ENCODE results near the gene LPXN.
A peak's percentile ranks its signal among the peaks of the same experiment; 100 is the strongest.

Gene LPXN

DNA sequence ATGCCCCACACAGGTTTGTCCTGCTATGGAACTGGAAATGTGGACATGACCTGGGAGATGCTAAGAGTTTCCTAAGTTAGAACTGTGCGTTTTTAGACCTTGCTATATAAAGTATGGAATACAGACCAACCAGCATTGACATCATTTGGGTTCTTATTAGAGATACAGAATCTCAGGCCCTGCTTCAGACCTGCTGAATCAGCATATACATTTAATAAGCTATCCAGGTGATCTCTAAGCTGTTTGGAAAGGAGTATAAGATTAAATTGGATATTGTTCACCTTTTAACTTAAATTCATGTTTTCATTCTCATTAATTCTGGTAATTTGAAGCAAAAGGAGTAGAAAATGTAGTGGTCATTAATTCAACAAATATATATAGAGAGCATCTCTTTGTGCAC lies 39.9 kb upstream of the LPXN start:
- Histone ChIP-seq H3K27ac (ENCODE audit: insufficient read depth in 1 of 2, low read depth in 1 of 2, low read length in 2 of 2, poor library complexity in 1 of 2, severe bottlenecking in 2 of 2) (no peak overlapping the region), H3K36me3 (ENCODE audit: control insufficient read depth in 4 of 4, insufficient read depth in 4 of 4, low read length in 3 of 4) (peaks cover 44 to 96% (median 76%) of the 10 kb centered on the region in 4 experiments), H3K4me1 (ENCODE audit: control extremely low read depth in 1 of 4, control insufficient read depth in 4 of 4, insufficient read depth in 4 of 4, low read length in 3 of 4) (no peaks in the 10 kb centered on the region), H3K4me3 (ENCODE audit: control insufficient read depth in 1 of 7, extremely low read depth in 1 of 7, insufficient read depth in 4 of 7, low read depth in 2 of 7, low read length in 6 of 7) (no peak overlapping the region), H3K27me3 (replicated peaks in 2 of 5; ENCODE audit: control insufficient read depth in 4 of 5, insufficient read depth in 5 of 5, low read length in 4 of 5) (no peaks in the 10 kb centered on the region), H3K9me3 (ENCODE audit: control extremely low read depth in 1 of 5, control insufficient read depth in 4 of 5, insufficient read depth in 2 of 5, low read depth in 1 of 5, low read length in 4 of 5) (no peaks in the 10 kb centered on the region)
- no peak for DNase-seq
- ChIA-PET POLR2A (no interaction called here), CTCF (no interaction called here)
- 100% methylated on average over 1 of the region's 1 CpG for WGBS (ENCODE audit: insufficient coverage)

DNA sequence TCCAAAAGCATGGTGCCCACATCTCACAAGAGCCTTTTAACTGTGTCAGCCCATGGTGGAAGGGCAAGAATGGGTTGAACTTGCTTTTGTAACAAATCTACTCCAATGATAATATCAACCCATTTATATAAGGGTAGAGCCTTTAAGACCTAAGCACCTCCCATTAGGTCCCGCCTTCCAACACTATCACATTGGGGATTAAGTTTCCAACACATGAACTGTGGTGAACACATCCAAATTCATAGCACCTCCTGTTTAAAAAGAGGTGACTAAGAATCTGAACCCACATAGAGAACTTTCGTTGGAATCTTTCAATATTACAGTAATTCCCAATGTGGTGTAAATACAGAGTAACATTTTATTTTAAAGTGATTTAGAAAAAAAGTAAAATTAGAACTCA lies 37.6 kb upstream of the LPXN start:
- Histone ChIP-seq H3K9me3 (ENCODE audit: control extremely low read depth in 1 of 5, control insufficient read depth in 4 of 5, insufficient read depth in 2 of 5, low read depth in 1 of 5, low read length in 4 of 5) (no peaks in the 10 kb centered on the region), H3K4me1 (ENCODE audit: control extremely low read depth in 1 of 4, control insufficient read depth in 4 of 4, insufficient read depth in 4 of 4, low read length in 3 of 4) (no peaks in the 10 kb centered on the region), H3K4me3 (ENCODE audit: control insufficient read depth in 1 of 7, extremely low read depth in 1 of 7, insufficient read depth in 4 of 7, low read depth in 2 of 7, low read length in 6 of 7) (no peak overlapping the region), H3K36me3 (ENCODE audit: control insufficient read depth in 4 of 4, insufficient read depth in 4 of 4, low read length in 3 of 4) (peaks cover 40 to 82% (median 64%) of the 10 kb centered on the region in 4 experiments), H3K27me3 (replicated peaks in 2 of 5; ENCODE audit: control insufficient read depth in 4 of 5, insufficient read depth in 5 of 5, low read length in 4 of 5) (no peaks in the 10 kb centered on the region), H3K27ac (ENCODE audit: insufficient read depth in 1 of 2, low read depth in 1 of 2, low read length in 2 of 2, poor library complexity in 1 of 2, severe bottlenecking in 2 of 2) (no peak overlapping the region)
- ChIA-PET POLR2A (no interaction called here), CTCF (interaction anchor here (0.7 to 4.1 kb wide), 3 partner anchors 16 to 45 kb away, joined by 3 to 19 read pairs (median 3); no protein-coding TSS in a partner anchor)
- no peak for DNase-seq
- 100% methylated on average over 1 of the region's 2 CpGs for WGBS (ENCODE audit: insufficient coverage)

DNA sequence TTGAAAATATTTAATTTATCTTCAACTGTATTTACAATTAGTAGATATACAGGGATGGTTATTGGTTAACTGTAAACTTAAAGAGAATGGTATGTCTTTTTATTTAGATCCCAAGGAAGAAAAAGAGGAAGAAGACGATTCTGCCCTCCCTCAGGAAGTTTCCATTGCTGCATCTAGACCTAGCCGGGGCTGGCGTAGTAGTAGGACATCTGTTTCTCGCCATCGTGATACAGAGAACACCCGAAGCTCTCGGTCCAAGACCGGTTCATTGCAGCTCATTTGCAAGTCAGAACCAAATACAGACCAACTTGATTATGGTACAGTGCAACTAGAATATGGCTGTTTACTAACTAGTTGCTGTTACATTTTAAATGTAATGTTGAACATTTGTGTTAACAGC lies 34.1 kb upstream of the LPXN start:
- H3K4me1 ChIP-seq (ENCODE audit: control extremely low read depth in 1 of 4, control insufficient read depth in 4 of 4, insufficient read depth in 4 of 4, low read length in 3 of 4): peaks cover 0 to 5% (median 0%) of the 10 kb centered on the region in 4 experiments
- H3K9me3 ChIP-seq (ENCODE audit: control extremely low read depth in 1 of 5, control insufficient read depth in 4 of 5, insufficient read depth in 2 of 5, low read depth in 1 of 5, low read length in 4 of 5): no peaks in the 10 kb centered on the region
- peaks cover 23 to 49% (median 38%) of the 10 kb centered on the region in 4 experiments for H3K36me3 ChIP-seq (ENCODE audit: control insufficient read depth in 4 of 4, insufficient read depth in 4 of 4, low read length in 3 of 4)
- H3K27ac ChIP-seq (ENCODE audit: insufficient read depth in 1 of 2, low read depth in 1 of 2, low read length in 2 of 2, poor library complexity in 1 of 2, severe bottlenecking in 2 of 2): peak overlapping the region in 1 of 2 experiments; percentile 12
- peak in 1 of 3 donors; percentile 18 for DNase-seq
- POLR2A ChIA-PET: no interaction called here
- CTCF ChIA-PET: interaction anchor here (1.4 to 4.1 kb wide), 3 partner anchors 12 to 41 kb away, joined by 3 to 19 read pairs (median 4); no protein-coding TSS in a partner anchor
- H3K4me3 ChIP-seq (ENCODE audit: control insufficient read depth in 1 of 7, extremely low read depth in 1 of 7, insufficient read depth in 4 of 7, low read depth in 2 of 7, low read length in 6 of 7): no peak overlapping the region
- WGBS (ENCODE audit: insufficient coverage): 84% methylated on average over 8 of the region's 8 CpGs
- H3K27me3 ChIP-seq (replicated peaks in 2 of 5; ENCODE audit: control insufficient read depth in 4 of 5, insufficient read depth in 5 of 5, low read length in 4 of 5): no peaks in the 10 kb centered on the region

DNA sequence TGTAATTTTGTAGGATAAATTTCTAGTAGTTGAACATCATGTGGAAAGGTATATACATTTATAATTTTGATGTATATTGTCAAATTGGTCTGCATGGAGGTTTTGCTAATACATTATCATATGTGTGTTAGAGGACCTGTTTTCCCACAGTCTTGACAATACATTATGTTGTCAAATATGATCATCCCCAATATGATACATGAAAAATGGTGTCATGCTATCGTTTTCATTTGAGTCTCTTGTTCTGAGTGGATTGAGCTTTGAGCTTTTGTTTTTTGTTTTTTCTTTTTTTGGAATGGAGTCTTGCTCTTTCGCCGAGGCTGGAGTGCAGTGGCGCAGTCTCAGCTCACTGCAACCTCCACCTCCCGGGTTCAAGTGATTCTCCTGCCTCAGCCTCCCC lies 32.7 kb upstream of the LPXN start:
- no peaks in the 10 kb centered on the region for H3K9me3 ChIP-seq (ENCODE audit: control extremely low read depth in 1 of 5, control insufficient read depth in 4 of 5, insufficient read depth in 2 of 5, low read depth in 1 of 5, low read length in 4 of 5)
- peaks cover 12 to 48% (median 30%) of the 10 kb centered on the region in 4 experiments for H3K36me3 ChIP-seq (ENCODE audit: control insufficient read depth in 4 of 4, insufficient read depth in 4 of 4, low read length in 3 of 4)
- H3K27ac ChIP-seq (ENCODE audit: insufficient read depth in 1 of 2, low read depth in 1 of 2, low read length in 2 of 2, poor library complexity in 1 of 2, severe bottlenecking in 2 of 2): no peak overlapping the region
- CTCF ChIA-PET: interaction anchor here (0.8 to 1.0 kb wide), 4 partner anchors 9 to 44 kb away, joined by 3 to 4 read pairs (median 3); no protein-coding TSS in a partner anchor
- no peaks in the 10 kb centered on the region for H3K27me3 ChIP-seq (replicated peaks in 2 of 5; ENCODE audit: control insufficient read depth in 4 of 5, insufficient read depth in 5 of 5, low read length in 4 of 5)
- no peak for DNase-seq
- WGBS (ENCODE audit: insufficient coverage): 100% methylated on average over 1 of the region's 5 CpGs
- H3K4me3 ChIP-seq (ENCODE audit: control insufficient read depth in 1 of 7, extremely low read depth in 1 of 7, insufficient read depth in 4 of 7, low read depth in 2 of 7, low read length in 6 of 7): no peak overlapping the region
- POLR2A ChIA-PET: interaction anchor here (0.7 kb wide), 1 partner anchor 350 kb away, joined by 4 read pairs; no protein-coding TSS in a partner anchor
- H3K4me1 ChIP-seq (ENCODE audit: control extremely low read depth in 1 of 4, control insufficient read depth in 4 of 4, insufficient read depth in 4 of 4, low read length in 3 of 4): peaks cover 0 to 5% (median 0%) of the 10 kb centered on the region in 4 experiments

DNA sequence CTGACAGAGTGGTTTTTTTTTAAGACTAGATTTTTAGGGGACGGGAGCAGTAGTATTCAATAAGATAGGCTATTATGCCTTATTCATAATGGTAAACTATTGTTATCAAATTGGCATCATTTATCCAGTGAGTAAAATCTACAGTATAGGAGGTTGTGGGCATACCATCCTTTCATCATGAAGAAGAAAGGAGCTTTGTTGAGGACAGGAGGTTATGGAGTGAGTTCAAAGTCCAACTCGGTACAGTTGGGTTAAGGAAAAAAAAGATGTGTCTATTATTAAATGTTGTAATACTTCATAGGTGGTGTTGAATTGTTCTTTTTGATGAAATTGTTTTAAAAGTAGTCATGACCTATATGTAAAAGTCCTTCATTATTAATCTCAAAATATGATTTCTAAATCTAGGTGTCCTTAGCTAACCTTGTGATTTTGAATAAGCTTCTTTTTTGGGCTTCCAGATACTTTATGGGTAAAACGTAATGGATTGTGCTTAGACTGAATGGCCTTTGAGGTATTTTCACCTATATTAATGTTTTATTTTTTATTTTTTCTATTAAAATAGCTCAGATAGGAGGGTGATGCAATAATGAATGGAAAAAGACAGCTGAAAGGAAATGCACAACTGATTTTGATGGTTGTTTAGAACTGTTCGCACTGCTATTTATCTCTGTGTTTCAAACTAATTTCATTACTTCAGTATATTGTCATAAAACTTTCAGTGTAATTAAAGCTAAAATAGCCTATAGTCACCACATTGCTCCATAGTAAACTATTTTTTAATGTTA lies 31.5 kb upstream of the LPXN start:
- Histone ChIP-seq H3K27me3 (replicated peaks in 2 of 5; ENCODE audit: control insufficient read depth in 4 of 5, insufficient read depth in 5 of 5, low read length in 4 of 5) (no peaks in the 10 kb centered on the region), H3K9me3 (ENCODE audit: control extremely low read depth in 1 of 5, control insufficient read depth in 4 of 5, insufficient read depth in 2 of 5, low read depth in 1 of 5, low read length in 4 of 5) (no peaks in the 10 kb centered on the region), H3K27ac (ENCODE audit: insufficient read depth in 1 of 2, low read depth in 1 of 2, low read length in 2 of 2, poor library complexity in 1 of 2, severe bottlenecking in 2 of 2) (no peak overlapping the region), H3K4me1 (ENCODE audit: control extremely low read depth in 1 of 4, control insufficient read depth in 4 of 4, insufficient read depth in 4 of 4, low read length in 3 of 4) (peaks cover 0 to 5% (median 0%) of the 10 kb centered on the region in 4 experiments), H3K4me3 (ENCODE audit: control insufficient read depth in 1 of 7, extremely low read depth in 1 of 7, insufficient read depth in 4 of 7, low read depth in 2 of 7, low read length in 6 of 7) (no peak overlapping the region), H3K36me3 (ENCODE audit: control insufficient read depth in 4 of 4, insufficient read depth in 4 of 4, low read length in 3 of 4) (peaks cover 5 to 38% (median 25%) of the 10 kb centered on the region in 4 experiments)
- POLR2A ChIA-PET: no interaction called here
- DNase-seq: no peak
- CTCF ChIA-PET: interaction anchor here (0.6 to 1.7 kb wide), 5 partner anchors 9 to 48 kb away, joined by 3 to 5 read pairs (median 4); no protein-coding TSS in a partner anchor
- no CpG with 5 or more reads among the region's 4 CpGs for WGBS (ENCODE audit: insufficient coverage)

DNA sequence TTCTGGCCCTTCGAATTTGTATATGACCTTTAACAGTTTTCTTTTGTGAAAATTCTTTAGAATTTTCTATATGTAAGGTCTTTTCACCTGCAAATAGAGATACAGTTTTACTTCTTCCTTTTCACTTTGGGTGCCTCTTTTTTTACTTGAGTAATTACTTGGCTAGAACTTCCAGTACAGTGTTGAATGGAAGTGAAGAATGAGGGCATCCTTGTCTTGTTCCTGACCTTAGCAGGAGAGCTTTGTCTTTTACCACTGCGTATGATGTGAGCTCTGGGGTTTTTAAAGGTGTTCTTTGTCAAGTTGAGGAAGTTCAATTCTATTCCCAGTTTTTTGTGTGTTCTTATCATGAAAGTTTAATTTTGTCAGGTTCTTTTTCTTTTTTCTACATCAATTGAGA lies 24.9 kb upstream of the LPXN start:
- ChIA-PET CTCF (interaction anchor here (1.5 to 1.6 kb wide), 2 partner anchors 17 to 30 kb away, joined by 3 to 6 read pairs; no protein-coding TSS in a partner anchor), POLR2A (no interaction called here)
- no peak for DNase-seq
- H3K9me3 ChIP-seq (ENCODE audit: control extremely low read depth in 1 of 5, control insufficient read depth in 4 of 5, insufficient read depth in 2 of 5, low read depth in 1 of 5, low read length in 4 of 5): no peaks in the 10 kb centered on the region
- WGBS (ENCODE audit: insufficient coverage): 71% methylated on average over 1 of the region's 2 CpGs
- H3K4me3 ChIP-seq (ENCODE audit: control insufficient read depth in 1 of 7, extremely low read depth in 1 of 7, insufficient read depth in 4 of 7, low read depth in 2 of 7, low read length in 6 of 7): no peak overlapping the region
- peaks cover 0 to 17% (median 8%) of the 10 kb centered on the region in 4 experiments for H3K36me3 ChIP-seq (ENCODE audit: control insufficient read depth in 4 of 4, insufficient read depth in 4 of 4, low read length in 3 of 4)
- H3K27ac ChIP-seq (ENCODE audit: insufficient read depth in 1 of 2, low read depth in 1 of 2, low read length in 2 of 2, poor library complexity in 1 of 2, severe bottlenecking in 2 of 2): no peak overlapping the region
- H3K4me1 ChIP-seq (ENCODE audit: control extremely low read depth in 1 of 4, control insufficient read depth in 4 of 4, insufficient read depth in 4 of 4, low read length in 3 of 4): peaks cover 0 to 14% (median 5%) of the 10 kb centered on the region in 4 experiments
- H3K27me3 ChIP-seq (replicated peaks in 2 of 5; ENCODE audit: control insufficient read depth in 4 of 5, insufficient read depth in 5 of 5, low read length in 4 of 5): no peaks in the 10 kb centered on the region

Measured in common myeloid progenitor, CD34-positive (primary cell).